Forelimb muscle (tissue), 1 donor: ENCODE results near the gene RNPEP. TPM values are rescaled to one million over a fixed set of nuclear protein-coding genes. Genes with fewer than 3 reads are reported as not detected.
"Not testable (repeated sequence)": the region's sequence is repeated elsewhere in the genome, so short reads cannot be mapped to it uniquely, and the experiment has no call there.

Experiments
- DNase-seq: peaks from one replicate; pipeline ENCODE4 v3.0.0-alpha.2; 2013; ENCODE audit warnings: low read depth
- polyA plus RNA-seq: library from polyadenylated mRNA; unstranded; fragments of 120-200 nt; gene quantifications from one replicate; pipeline ENCODE4 v1.2.1, GENCODE V29; 2013; ENCODE audit not compliant: insufficient read length

Gene RNPEP
- polyA plus RNA-seq = 18.6 TPM

GRCh38 chr1:201982623-201983379 lies at the start of gene RNPEP:
RNPEP (plus strand) TSS chr1:201982648; CDS start chr1:201982667, 19 bp downstream.
- DNase-seq = peak; percentile 41

GRCh38 chr1:201933840-201934430 lies 48.5 kb upstream of the RNPEP start:
- DNase-seq = no peak

GRCh38 chr1:201937624-201938213 lies 44.7 kb upstream of the RNPEP start:
- no peak for DNase-seq

GRCh38 chr1:201938440-201939035 lies 43.9 kb upstream of the RNPEP start:
- DNase-seq = no peak

GRCh38 chr1:201939148-201939547 lies 43.3 kb upstream of the RNPEP start:
- DNase-seq = no peak

GRCh38 chr1:201939574-201939973 lies 42.9 kb upstream of the RNPEP start:
- no peak for DNase-seq

GRCh38 chr1:201940316-201940715 lies 42.1 kb upstream of the RNPEP start:
- DNase-seq = not testable (repeated sequence)

- no peak for DNase-seq
These were observed 40.9 kb upstream of the RNPEP start for GRCh38 chr1:201941420-201942128.

- no peak for DNase-seq
These were observed 40.3 kb upstream of the RNPEP start for GRCh38 chr1:201942129-201942495.

- no peak for DNase-seq
These were observed 38.4 kb upstream of the RNPEP start for GRCh38 chr1:201944002-201944401.

GRCh38 chr1:201944639-201945038 lies 37.8 kb upstream of the RNPEP start:
- no peak for DNase-seq

GRCh38 chr1:201945157-201945556 lies 37.3 kb upstream of the RNPEP start:
- no peak for DNase-seq

- no peak for DNase-seq
These were observed 36.6 kb upstream of the RNPEP start for GRCh38 chr1:201945863-201946223.

GRCh38 chr1:201946224-201946908 lies 36.1 kb upstream of the RNPEP start, which contains the start of gene LMOD1:
LMOD1 (minus strand) TSS chr1:201946548; CDS start chr1:201946340, 208 bp downstream.
- DNase-seq = peak; percentile 26

GRCh38 chr1:201947697-201948008 lies 34.8 kb upstream of the RNPEP start:
- no peak for DNase-seq

GRCh38 chr1:201949491-201949890 lies 33.0 kb upstream of the RNPEP start:
- DNase-seq = no peak

- no peak for DNase-seq
These were observed 28.0 kb upstream of the RNPEP start for GRCh38 chr1:201954263-201955008.

- DNase-seq = peak; percentile 96
These were observed 27.3 kb upstream of the RNPEP start, which contains the start of gene TIMM17A for GRCh38 chr1:201955009-201955728. TIMM17A (plus strand) TSS chr1:201955503; CDS start chr1:201955527, 24 bp downstream.

GRCh38 chr1:201955729-201956143 lies 26.7 kb upstream of the RNPEP start:
- DNase-seq = no peak

GRCh38 chr1:201958348-201958747 lies 24.1 kb upstream of the RNPEP start:
- no peak for DNase-seq
